ENCODE measurements around the gene RPS3. TPM values are rescaled to one million over a fixed set of nuclear protein-coding genes. Genes with fewer than 3 reads are reported as not detected.

The RPS3 gene
- total RNA-seq, 2 donors from 2014 or later: 4,623 to 5,372 TPM

- Mint-ChIP-seq H3K36me3 (ENCODE audit: low read depth) (peaks cover 7% of the 10 kb centered on the region), H3K9me3 (no peaks in the 10 kb centered on the region), H3K27me3 (no peaks in the 10 kb centered on the region), H3K4me1 (peaks cover 7% of the 10 kb centered on the region), H3K4me3 (no peak overlapping the region), H3K27ac (no peak overlapping the region)
- ATAC-seq (replicated peaks): no peak
Measured at GRCh38 chr11:75443043-75443442, 43.7 kb downstream of the RPS3 start.

GRCh38 chr11:75445315-75445953, 46.1 kb downstream of the RPS3 start:
- peak; percentile 86 for ATAC-seq (replicated peaks)
- Mint-ChIP-seq H3K9me3 (no peaks in the 10 kb centered on the region), H3K27me3 (no peaks in the 10 kb centered on the region), H3K36me3 (ENCODE audit: low read depth) (no peaks in the 10 kb centered on the region), H3K4me3 (no peak overlapping the region), H3K27ac (no peak overlapping the region), H3K4me1 (no peaks in the 10 kb centered on the region)

- H3K27ac Mint-ChIP-seq: no peak overlapping the region
- no peaks in the 10 kb centered on the region for H3K9me3 Mint-ChIP-seq
- peaks cover 3% of the 10 kb centered on the region for H3K36me3 Mint-ChIP-seq (ENCODE audit: low read depth)
- no peak overlapping the region for H3K4me3 Mint-ChIP-seq
- H3K27me3 Mint-ChIP-seq: no peaks in the 10 kb centered on the region
- ATAC-seq (replicated peaks): no peak
- H3K4me1 Mint-ChIP-seq: no peaks in the 10 kb centered on the region
Measured at GRCh38 chr11:75447415-75447814, 48.1 kb downstream of the RPS3 start.

- no peak for ATAC-seq (replicated peaks)
- no peaks in the 10 kb centered on the region for H3K27me3 Mint-ChIP-seq
- H3K4me3 Mint-ChIP-seq: no peak overlapping the region
- peaks cover 6% of the 10 kb centered on the region for H3K36me3 Mint-ChIP-seq (ENCODE audit: low read depth)
- H3K27ac Mint-ChIP-seq: no peak overlapping the region
- H3K9me3 Mint-ChIP-seq: no peaks in the 10 kb centered on the region
- no peaks in the 10 kb centered on the region for H3K4me1 Mint-ChIP-seq
Measured at GRCh38 chr11:75449271-75449670, 50.0 kb downstream of the RPS3 start.

- Mint-ChIP-seq H3K27me3 (no peaks in the 10 kb centered on the region), H3K9me3 (no peaks in the 10 kb centered on the region), H3K4me3 (no peak overlapping the region), H3K36me3 (ENCODE audit: low read depth) (peaks cover 6% of the 10 kb centered on the region), H3K4me1 (no peaks in the 10 kb centered on the region), H3K27ac (no peak overlapping the region)
- no peak for ATAC-seq (replicated peaks)
Measured at GRCh38 chr11:75449776-75450175, 50.5 kb downstream of the RPS3 start.

GRCh38 chr11:75450236-75450635, 50.9 kb downstream of the RPS3 start:
- Mint-ChIP-seq H3K36me3 (ENCODE audit: low read depth) (peaks cover 6% of the 10 kb centered on the region), H3K27ac (no peak overlapping the region), H3K27me3 (no peaks in the 10 kb centered on the region), H3K4me1 (no peaks in the 10 kb centered on the region), H3K9me3 (no peaks in the 10 kb centered on the region), H3K4me3 (no peak overlapping the region)
- ATAC-seq (replicated peaks): no peak

GRCh38 chr11:75450826-75451821, 51.8 kb downstream of the RPS3 start:
- ATAC-seq (replicated peaks): no peak
- Mint-ChIP-seq H3K4me3 (no peak overlapping the region), H3K27ac (no peak overlapping the region), H3K9me3 (no peaks in the 10 kb centered on the region), H3K36me3 (ENCODE audit: low read depth) (peaks cover 6% of the 10 kb centered on the region), H3K4me1 (no peaks in the 10 kb centered on the region), H3K27me3 (no peaks in the 10 kb centered on the region)

- H3K4me1 Mint-ChIP-seq: no peaks in the 10 kb centered on the region
- no peaks in the 10 kb centered on the region for H3K9me3 Mint-ChIP-seq
- H3K4me3 Mint-ChIP-seq: no peak overlapping the region
- no peaks in the 10 kb centered on the region for H3K27me3 Mint-ChIP-seq
- peak overlapping the region; percentile 42 for H3K27ac Mint-ChIP-seq
- ATAC-seq (replicated peaks): no peak
- H3K36me3 Mint-ChIP-seq (ENCODE audit: low read depth): peaks cover 6% of the 10 kb centered on the region
Measured at GRCh38 chr11:75453916-75454655, 54.8 kb downstream of the RPS3 start.

GRCh38 chr11:75454987-75455386, 55.7 kb downstream of the RPS3 start:
- no peaks in the 10 kb centered on the region for H3K27me3 Mint-ChIP-seq
- H3K9me3 Mint-ChIP-seq: no peaks in the 10 kb centered on the region
- H3K4me1 Mint-ChIP-seq: no peaks in the 10 kb centered on the region
- H3K27ac Mint-ChIP-seq: peak overlapping the region; percentile 10
- peaks cover 8% of the 10 kb centered on the region for H3K36me3 Mint-ChIP-seq (ENCODE audit: low read depth)
- H3K4me3 Mint-ChIP-seq: no peak overlapping the region
- no peak for ATAC-seq (replicated peaks)

Other genes with a start within 250 kb of the RPS3 start
- 1 to 10 TPM in 1 of 2 donors, under 1 TPM in 1; 0.26 to 2.2 TPM for gene SLCO2B1, start 248.4 kb upstream of the RPS3 start, total RNA-seq
- under 1 TPM; 0.26 to 0.40 TPM for gene TPBGL, start 158.7 kb upstream of the RPS3 start, total RNA-seq
- gene ARRB1, start 47.9 kb upstream of the RPS3 start, total RNA-seq: 10 to 100 TPM; 10.7 to 14.7 TPM
- 1 to 10 TPM in 1 of 2 donors, under 1 TPM in 1; 0.50 to 1.2 TPM for gene KLHL35, start 33.7 kb downstream of the RPS3 start, total RNA-seq
- 10 to 100 TPM; 26.8 to 54.2 TPM for gene GDPD5, start 126.4 kb downstream of the RPS3 start, total RNA-seq
- 10 to 100 TPM in 1 of 2 donors, 1 to 10 TPM in 1; 8.8 to 10.2 TPM for gene SERPINH1, start 162.7 kb downstream of the RPS3 start, total RNA-seq